ENCODE measurements around the gene EYS. TPM values are rescaled to one million over a fixed set of nuclear protein-coding genes. Genes with fewer than 3 reads are reported as not detected.

Gene EYS
- total and polyA plus RNA-seq, 2 of the 8 experiments (the other 6 are each of a cell fraction or from before 2014, with no cell fraction given), result 0.05 to 0.13 TPM

DNA sequence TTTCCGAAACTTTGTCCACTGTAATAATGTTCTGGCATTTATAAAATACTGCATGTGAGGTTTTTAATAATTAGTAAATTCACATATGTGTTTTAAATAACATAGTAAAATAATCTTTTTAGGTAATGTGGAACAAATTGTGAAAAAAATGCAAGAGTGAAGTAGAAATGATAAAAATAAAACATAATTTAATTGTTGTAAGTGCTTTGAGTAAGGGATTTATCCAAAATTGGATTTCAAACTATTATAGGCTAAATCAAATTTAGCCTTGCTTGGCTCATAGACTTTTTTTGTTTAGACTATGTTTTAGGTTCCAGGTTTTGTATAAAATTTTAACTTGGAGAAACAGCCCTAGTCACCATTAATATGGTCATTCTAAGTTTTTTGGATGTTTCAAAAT, 1041.9 kb downstream of the EYS start:
- Histone ChIP-seq H3K4me2 (ENCODE audit: insufficient read depth in 1 of 2, low read depth in 2 of 2, low read length in 2 of 2) (no peak overlapping the region), H4K91ac (replicated peaks; ENCODE audit: insufficient read length, low read length) (no peak overlapping the region), H3K23me2 (ENCODE audit: low read depth, low read length) (no peaks in the 10 kb centered on the region), H3K27me3 (replicated peaks in 1 of 4; ENCODE audit: control insufficient read depth in 3 of 4, extremely low read depth in 1 of 4, insufficient read depth in 3 of 4, low read length in 3 of 4) (peaks cover 0 to 7% (median 2%) of the 10 kb centered on the region in 4 experiments; a peak in 3 of 7 replicates), H4K20me1 (replicated peaks in 1 of 2; ENCODE audit: control insufficient read depth in 1 of 2, insufficient read depth in 2 of 2, low read length in 2 of 2) (no peaks in the 10 kb centered on the region), H2BK120ac (replicated peaks; ENCODE audit: low read depth, low read length) (no peak overlapping the region), H3K79me2 (ENCODE audit: control insufficient read depth in 1 of 2, insufficient read depth in 2 of 2, low read length in 2 of 2) (no peaks in the 10 kb centered on the region), H3K14ac (ENCODE audit: insufficient read length) (no peak overlapping the region), H3K9ac (replicated peaks in 1 of 4; ENCODE audit: extremely low read depth in 1 of 4, low read depth in 3 of 4, low read length in 3 of 4) (no peak overlapping the region), H4K8ac (ENCODE audit: extremely low read depth, insufficient read depth, low read length) (no peak overlapping the region), H3K56ac (replicated peaks; ENCODE audit: insufficient read length, low read depth, low read length) (no peak overlapping the region), H2BK20ac (ENCODE audit: low read length) (no peak overlapping the region), H3K4ac (replicated peaks; ENCODE audit: insufficient read length, low read depth, low read length) (no peak overlapping the region), H3K4me3 (ENCODE audit: extremely low read depth in 1 of 4, insufficient read depth in 2 of 4, low read depth in 3 of 4, low read length in 4 of 4) (no peak overlapping the region), H3K23ac (ENCODE audit: insufficient read length) (no peak overlapping the region), H3K36me3 (ENCODE audit: control insufficient read depth in 2 of 4, insufficient read depth in 4 of 4, low read length in 3 of 4) (no peaks in the 10 kb centered on the region), H4K5ac (ENCODE audit: insufficient read length, low read depth, low read length) (no peak overlapping the region), H3K4me1 (replicated peaks in 1 of 4; ENCODE audit: control insufficient read depth in 3 of 4, insufficient read depth in 4 of 4, low read length in 3 of 4) (no peaks in the 10 kb centered on the region), H3K79me1 (ENCODE audit: low read depth, low read length) (no peaks in the 10 kb centered on the region), H3K27ac (ENCODE audit: low read depth, low read length) (no peak overlapping the region), H2BK15ac (ENCODE audit: low read length) (no peak overlapping the region), H2AFZ (ENCODE audit: low read length) (no peak overlapping the region), H2BK12ac (ENCODE audit: low read depth, low read length) (no peak overlapping the region), H2AK5ac (ENCODE audit: low read depth, low read length) (no peak overlapping the region), H2BK5ac (ENCODE audit: low read depth, low read length) (no peak overlapping the region), H3K18ac (ENCODE audit: extremely low read depth, low read length) (no peak overlapping the region), H3K9me3 (ENCODE audit: insufficient read depth in 2 of 2, low read depth in 1 of 2, low read length in 1 of 2) (no peaks in the 10 kb centered on the region)
- CTCF ChIA-PET (ENCODE audit: partially characterized antibody), result no interaction called here
- DNase-seq (ENCODE audit: low read depth in 1 of 2, low spot score in 2 of 2) (no peak), FAIRE-seq (no peak)
- 96% methylated on average over 1 of the region's 1 CpG; no CpG with 5 or more reads in 1 of the 2 experiments for WGBS, 2 experiments (ENCODE audit: extremely low coverage in 1 of 2, insufficient coverage in 1 of 2, insufficient read length in 1 of 2, insufficient replicate concordance in 2 of 2, low coverage in 1 of 2, low lambda C conversion rate in 2 of 2, missing lambda C conversion rate in 1 of 2)
- POLR2A ChIA-PET (ENCODE audit: partially characterized antibody), result no interaction called here
- TF ChIP-seq RBBP5 (IDR thresholded peaks at IDR 0.05; ENCODE audit: borderline replicate concordance, low read depth, low read length), result no peak

Measured in H1 (cell line).